Stomach (tissue), 9 donors: ENCODE data around the gene SKI. TPM values are rescaled to one million over a fixed set of nuclear protein-coding genes. Genes with fewer than 3 reads are reported as not detected.
"Not testable (repeated sequence)": the region's sequence is repeated elsewhere in the genome, so short reads cannot be mapped to it uniquely, and the experiment has no call there.

Source experiments
- DNase-seq, 2 donors: peaks; one replicate each; pipeline versions ENCODE4 v3.0.0 to v3.0.0-alpha.2; 2013 to 2019
- H3K27ac ChIP-seq, 5 donors: fragments of 200-600 bp in 4 of 5; sonication (generic) in 4 of 5; one replicate each; pipeline ENCODE4 v1.5.1; 2013 to 2019; ENCODE audit warnings: mild to moderate bottlenecking in 1 of 5, moderate library complexity in 1 of 5
- H3K27me3 ChIP-seq, 3 donors: fragments of 200-600 bp; sonication (generic); one replicate each; pipeline ENCODE4 v1.5.1; 2017 to 2019; ENCODE audit warnings: mixed run types in 1 of 3
- H3K36me3 ChIP-seq, 4 donors: fragments of 200-600 bp; sonication (generic); 1 replicate in 3 of 4; 2 replicates in 1 of 4; pipeline ENCODE4 v1.5.1; 2016 to 2019
- H3K4me1 ChIP-seq, 4 donors: fragments of 200-600 bp; sonication (generic); one replicate each; pipeline ENCODE4 v1.5.1; 2016 to 2019
- H3K4me3 ChIP-seq, 4 donors: fragments of 200-600 bp; sonication (generic) in 3 of 4; one replicate each; pipeline ENCODE4 v1.5.1; 2016 to 2019; ENCODE audit warnings: mild to moderate bottlenecking in 1 of 4
- H3K9me3 ChIP-seq, 4 donors: fragments of 200-600 bp; sonication (generic); one replicate each; pipeline ENCODE4 v1.5.1; 2016 to 2019
- EP300 ChIP-seq: sonication (generic); formaldehyde crosslinking; IDR thresholded peaks from one replicate; pipeline ENCODE4 v1.6.1; 2017; ENCODE audit warnings: antibody characterized with exemption
- POLR2A ChIP-seq, 4 donors: fragments of 450-650 bp; IDR thresholded peaks; one replicate each; pipeline ENCODE4 v1.6.1; 2016; ENCODE audit warnings: antibody characterized with exemption in 4 of 4, control low read depth in 2 of 4, mild to moderate bottlenecking in 1 of 4, moderate library complexity in 1 of 4
- POLR2AphosphoS5 ChIP-seq, 3 donors: sonication (generic); formaldehyde crosslinking; IDR thresholded peaks; one replicate each; pipeline ENCODE4 v1.6.1; 2016; ENCODE audit warnings: antibody characterized with exemption in 3 of 3
- WGBS, 5 donors: extraction: QIAGEN DNeasy Blood & Tissue Kit in 3 of 5; methylation state at CpG; one replicate each; pipeline versions ENCODE4 v1.1.5 to v1.1.7; 2013 to 2018; 5-methylcytosine and 5-hydroxymethylcytosine counted together
- intact Hi-C: fragments of 100-400 bp; cut with DNase I; formaldehyde crosslinking; loops from one replicate; pipeline ENCODE4 v1.15.1; 2023; ENCODE audit warnings: low total_unique reads
- polyA plus RNA-seq, 3 donors: library from polyadenylated mRNA; stranded (reverse); fragments of 200-250 nt; gene quantifications; one replicate each; pipeline ENCODE4 v1.2.3, GENCODE V29; 2013
- total RNA-seq, 5 donors: library from RNA; depleted of rRNA; stranded (reverse); fragments of >200 nt; gene quantifications; one replicate each; pipeline versions ENCODE4 v1.1.0 to v1.2.3, GENCODE V29; 2014 to 2016
- TF ChIP-seq, protein P1 (sequence below), 7 experiments: fragments of 450-650 bp in 4 of 7; fragments of 200-600 bp in 3 of 7; sonication (generic) in 3 of 7; IDR thresholded peaks; one replicate each; pipeline ENCODE4 v1.5.1; 2016 to 2019; ENCODE audit warnings: antibody characterized with exemption in 7 of 7, control low read depth in 2 of 7, mild to moderate bottlenecking in 1 of 7
- donor health status: healthy with polysubstance abuse.
- donor health status: Bipolar disorder and iron deficiency.
- donor health status: healthy.

SKI gene
- total and polyA plus RNA-seq, 8 donors = 7.4 to 84.0 (median 21.0) TPM

DNA sequence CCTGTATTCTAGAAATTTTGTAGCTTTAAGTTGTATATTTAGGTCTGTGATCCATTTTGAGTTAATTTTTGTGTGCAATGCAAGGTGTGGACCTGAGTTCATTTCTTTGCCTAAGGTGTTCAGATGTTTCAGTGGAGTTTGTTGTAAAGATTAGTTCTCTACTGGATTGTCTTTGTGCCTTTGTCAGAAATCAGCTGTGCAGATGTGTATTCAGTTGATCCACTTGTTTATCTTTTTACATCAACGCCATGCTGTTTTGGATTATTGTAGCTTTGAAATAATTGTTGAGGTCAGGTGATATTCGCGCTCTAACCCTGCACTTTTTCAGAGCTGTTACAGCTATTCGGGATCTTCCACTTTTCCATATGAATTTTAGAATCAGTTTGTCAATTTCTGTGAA, 32.8 kb downstream of the SKI start:
- 72 to 89% (median 83%) methylated on average over 4 of the region's 4 CpGs for WGBS, 5 donors
- H3K36me3 ChIP-seq = no peaks in the 10 kb centered on the region
- DNase-seq = no peak
- intact Hi-C loops = no loop called here
- H3K4me1 ChIP-seq = peaks cover 28 to 76% (median 50%) of the 10 kb centered on the region in 4 donors
- no peak overlapping the region for H3K27ac ChIP-seq
- no peak overlapping the region for H3K4me3 ChIP-seq
- H3K9me3 ChIP-seq = no peaks in the 10 kb centered on the region
- TF ChIP-seq EP300 = no peak
- TF ChIP-seq, protein P1, sequence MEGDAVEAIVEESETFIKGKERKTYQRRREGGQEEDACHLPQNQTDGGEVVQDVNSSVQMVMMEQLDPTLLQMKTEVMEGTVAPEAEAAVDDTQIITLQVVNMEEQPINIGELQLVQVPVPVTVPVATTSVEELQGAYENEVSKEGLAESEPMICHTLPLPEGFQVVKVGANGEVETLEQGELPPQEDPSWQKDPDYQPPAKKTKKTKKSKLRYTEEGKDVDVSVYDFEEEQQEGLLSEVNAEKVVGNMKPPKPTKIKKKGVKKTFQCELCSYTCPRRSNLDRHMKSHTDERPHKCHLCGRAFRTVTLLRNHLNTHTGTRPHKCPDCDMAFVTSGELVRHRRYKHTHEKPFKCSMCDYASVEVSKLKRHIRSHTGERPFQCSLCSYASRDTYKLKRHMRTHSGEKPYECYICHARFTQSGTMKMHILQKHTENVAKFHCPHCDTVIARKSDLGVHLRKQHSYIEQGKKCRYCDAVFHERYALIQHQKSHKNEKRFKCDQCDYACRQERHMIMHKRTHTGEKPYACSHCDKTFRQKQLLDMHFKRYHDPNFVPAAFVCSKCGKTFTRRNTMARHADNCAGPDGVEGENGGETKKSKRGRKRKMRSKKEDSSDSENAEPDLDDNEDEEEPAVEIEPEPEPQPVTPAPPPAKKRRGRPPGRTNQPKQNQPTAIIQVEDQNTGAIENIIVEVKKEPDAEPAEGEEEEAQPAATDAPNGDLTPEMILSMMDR (IDR thresholded peaks at IDR 0.05) = no peak
- TF ChIP-seq POLR2AphosphoS5 (IDR thresholded peaks at IDR 0.05) = no peak
- TF ChIP-seq POLR2A (IDR thresholded peaks at IDR 0.05) = no peak
- H3K27me3 ChIP-seq = no peaks in the 10 kb centered on the region

DNA sequence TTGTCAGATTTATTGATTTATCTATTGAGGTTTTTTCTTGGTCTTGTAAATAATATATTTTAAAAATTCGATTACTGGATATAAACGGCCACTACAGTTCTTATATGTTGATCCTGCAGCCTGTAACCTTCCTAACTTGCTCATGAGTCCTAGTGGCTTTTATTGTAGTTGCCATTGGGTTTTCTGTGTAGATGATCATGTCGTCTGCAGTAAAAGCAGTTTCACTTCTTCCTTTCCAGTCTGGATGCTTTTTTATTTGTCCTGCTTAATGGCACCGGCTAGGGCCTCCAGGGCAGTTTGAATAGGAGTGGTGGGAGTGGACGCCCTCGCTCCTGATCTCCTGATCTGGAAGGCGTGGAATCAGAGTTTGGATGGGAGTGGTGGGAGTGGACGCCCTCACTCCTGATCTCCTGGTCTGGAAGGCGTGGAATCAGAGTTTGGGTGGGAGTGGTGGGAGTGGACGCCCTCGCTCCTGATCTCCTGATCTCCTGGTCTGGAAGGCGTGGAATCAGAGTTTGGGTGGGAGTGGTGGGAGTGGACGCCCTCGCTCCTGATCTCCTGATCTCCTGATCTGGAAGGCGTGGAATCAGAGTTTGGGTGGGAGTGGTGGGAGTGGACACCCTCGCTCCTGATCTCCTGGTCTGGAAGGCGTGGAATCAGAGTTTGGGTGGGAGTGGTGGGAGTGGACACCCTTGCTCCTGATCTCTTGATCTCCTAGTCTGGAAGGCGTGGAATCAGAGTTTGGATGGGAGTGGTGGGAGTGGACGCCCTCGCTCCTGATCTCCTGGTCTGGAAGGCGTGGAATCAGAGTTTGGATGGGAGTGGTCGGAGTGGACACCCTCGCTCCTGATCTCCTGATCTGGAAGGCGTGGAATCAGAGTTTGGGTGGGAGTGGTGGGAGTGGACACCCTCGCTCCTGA, 33.6 kb downstream of the SKI start:
- H3K27me3 ChIP-seq, DNase-seq, H3K4me3 ChIP-seq, H3K9me3 ChIP-seq, intact Hi-C loops, H3K27ac ChIP-seq, H3K36me3 ChIP-seq: not testable (repeated sequence)
- 78 to 89% (median 85%) methylated on average over 21 to 25 of the region's 25 CpGs for WGBS, 5 donors
- H3K4me1 ChIP-seq = peaks cover 30 to 76% (median 54%) of the 10 kb centered on the region in 4 donors

DNA sequence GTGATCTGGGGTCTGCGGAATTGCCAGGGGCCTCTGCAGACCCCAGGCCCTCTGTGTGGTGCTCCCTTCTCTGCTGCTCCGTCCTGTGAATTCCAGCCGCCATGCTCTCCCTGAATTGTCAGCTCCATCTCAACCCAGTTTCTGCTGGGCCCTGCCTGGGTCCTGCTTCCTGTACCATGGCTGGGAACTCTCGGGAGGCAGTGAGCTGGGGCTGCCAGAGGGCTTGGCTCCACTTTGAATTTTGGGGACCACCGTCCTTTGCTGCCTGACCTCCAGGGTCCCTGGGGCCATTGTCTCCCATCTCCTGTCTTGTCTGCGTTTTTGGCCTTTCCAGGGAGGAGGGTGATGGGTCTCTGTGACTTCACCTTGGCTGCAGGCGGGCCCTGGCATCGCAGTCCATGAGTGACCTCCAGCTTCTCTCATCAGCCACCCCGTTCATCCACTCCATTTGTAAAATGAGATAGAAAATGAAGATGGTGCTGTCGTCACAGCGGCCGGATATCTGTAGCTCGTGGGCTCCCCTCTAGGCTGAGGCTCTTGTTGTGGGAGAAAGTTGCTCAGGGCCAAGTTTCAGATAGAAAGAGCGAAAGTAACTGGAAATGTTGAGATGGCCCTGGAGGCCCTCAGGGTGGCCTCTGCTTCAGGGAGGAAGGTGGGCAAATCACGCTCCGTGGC, 38.3 kb downstream of the SKI start:
- peak overlapping the region in 1 of 5 donors; percentile 5 for H3K27ac ChIP-seq
- H3K4me3 ChIP-seq = no peak overlapping the region
- no peaks in the 10 kb centered on the region for H3K36me3 ChIP-seq
- 85 to 96% (median 91%) methylated on average over 14 to 16 of the region's 16 CpGs for WGBS, 5 donors
- no peaks in the 10 kb centered on the region for H3K27me3 ChIP-seq
- H3K4me1 ChIP-seq = peaks cover 51 to 78% (median 67%) of the 10 kb centered on the region in 4 donors
- intact Hi-C loops = no loop called here
- peak in 1 of 2 donors; percentile 1 for DNase-seq
- H3K9me3 ChIP-seq = no peaks in the 10 kb centered on the region
- TF ChIP-seq EP300 (no peak), POLR2AphosphoS5 (IDR thresholded peaks at IDR 0.05) (no peak), POLR2A (IDR thresholded peaks at IDR 0.05) (no peak)
- TF ChIP-seq, protein P1 (IDR thresholded peaks at IDR 0.05) = no peak

DNA sequence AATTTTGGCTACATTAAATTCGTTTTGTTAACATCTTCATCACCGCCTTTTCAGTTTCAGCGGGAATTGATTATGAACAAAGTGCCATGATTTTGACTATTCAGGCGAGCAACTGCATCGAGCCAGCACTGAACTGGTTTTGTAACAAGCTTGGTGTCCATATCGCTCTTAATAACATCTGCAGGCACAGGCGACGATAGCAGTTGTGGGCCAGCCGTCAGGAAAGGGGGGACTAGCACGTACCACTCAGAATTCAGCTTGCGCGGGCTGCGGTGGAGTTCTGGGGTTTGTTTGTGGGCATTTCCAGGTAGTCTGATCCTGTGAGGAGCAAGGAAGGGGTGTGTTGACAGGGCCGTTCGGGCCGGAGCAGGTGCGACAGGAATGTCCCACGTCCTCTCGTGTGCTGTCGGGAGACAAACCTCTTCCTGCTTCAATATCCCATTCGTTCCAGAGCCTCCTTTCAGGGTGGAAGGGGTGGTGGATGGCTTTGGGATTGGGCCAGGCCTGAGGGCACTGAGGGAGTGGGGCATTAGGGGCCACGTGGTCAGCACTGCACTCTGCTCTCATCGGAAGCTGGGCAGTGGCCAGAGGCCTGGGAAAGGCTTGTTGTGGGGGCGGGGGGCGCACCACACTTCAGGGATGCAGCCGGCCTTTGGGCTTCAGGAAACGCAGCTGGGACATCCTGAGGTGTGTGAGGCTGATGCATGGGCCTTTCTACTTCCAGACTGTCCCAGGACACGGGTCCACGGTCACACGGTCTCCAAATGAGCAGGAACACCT, 39.1 kb downstream of the SKI start:
- Histone ChIP-seq H3K36me3 (no peaks in the 10 kb centered on the region), H3K9me3 (no peaks in the 10 kb centered on the region), H3K27ac (peak overlapping the region in 1 of 5 donors; percentile 5), H3K4me1 (peaks cover 59 to 84% (median 69%) of the 10 kb centered on the region in 4 donors), H3K27me3 (no peaks in the 10 kb centered on the region), H3K4me3 (no peak overlapping the region)
- intact Hi-C loops = no loop called here
- no peak for TF ChIP-seq EP300
- TF ChIP-seq, protein P1 (IDR thresholded peaks at IDR 0.05) = no peak
- no peak for TF ChIP-seq POLR2AphosphoS5 (IDR thresholded peaks at IDR 0.05)
- no peak for TF ChIP-seq POLR2A (IDR thresholded peaks at IDR 0.05)
- 70 to 81% (median 78%) methylated on average over 22 to 30 of the region's 30 CpGs for WGBS, 5 donors
- DNase-seq = peak in 1 of 2 donors; percentile 37
